ENCODE results near the gene CDC7. TPM values are rescaled to one million over a fixed set of nuclear protein-coding genes. Genes with fewer than 3 reads are reported as not detected.

CDC7 gene
- total RNA-seq, 4 donors from 2014 or later: 0.10 to 0.44 (median 0.20) TPM; not detected in 1

GRCh38 chr1:91546301-91546581, 45.6 kb downstream of the CDC7 start:
- Histone ChIP-seq H3K36me3 (no peaks in the 10 kb centered on the region), H3K9me3 (no peaks in the 10 kb centered on the region), H3K27ac (no peak overlapping the region), H3K27me3 (no peaks in the 10 kb centered on the region), H3K4me3 (no peak overlapping the region), H3K4me1 (no peaks in the 10 kb centered on the region)
- intact Hi-C loops (cut with DNase I; ENCODE audit: low total_unique reads): no loop called here
- no peak for TF ChIP-seq POLR2A (IDR thresholded peaks at IDR 0.05)
- DNase-seq (no peak), ATAC-seq (no peak)
- in situ Hi-C loops (cut with MboI; ENCODE audit: low sequenced_read_pairs in 4 of 4): no loop called here

- TF ChIP-seq POLR2A (IDR thresholded peaks at IDR 0.05): no peak
- TF ChIP-seq CTCF (IDR thresholded peaks at IDR 0.05 in 4 of 5, conservative IDR thresholded peaks at IDR 0.05 in 1 of 5): no peak
- no peaks in the 10 kb centered on the region for H3K4me1 ChIP-seq
- in situ Hi-C loops (cut with MboI; ENCODE audit: low sequenced_read_pairs in 4 of 4) (no loop called here), intact Hi-C loops (cut with DNase I; ENCODE audit: low total_unique reads) (no loop called here)
- H3K4me3 ChIP-seq: no peak overlapping the region
- ATAC-seq (no peak), DNase-seq (no peak)
- no peaks in the 10 kb centered on the region for H3K9me3 ChIP-seq
- H3K27ac ChIP-seq: no peak overlapping the region
- H3K27me3 ChIP-seq: no peaks in the 10 kb centered on the region
- H3K36me3 ChIP-seq: no peaks in the 10 kb centered on the region
Measured at GRCh38 chr1:91546876-91547275, 46.2 kb downstream of the CDC7 start.

- H3K27ac ChIP-seq: no peak overlapping the region
- no peaks in the 10 kb centered on the region for H3K27me3 ChIP-seq
- H3K4me3 ChIP-seq: no peak overlapping the region
- intact Hi-C loops (cut with DNase I; ENCODE audit: low total_unique reads) (no loop called here), in situ Hi-C loops (cut with MboI; ENCODE audit: low sequenced_read_pairs in 4 of 4) (no loop called here)
- H3K4me1 ChIP-seq: peaks cover 0 to 7% of the 10 kb centered on the region in 2 donors
- DNase-seq (no peak), ATAC-seq (no peak)
- no peaks in the 10 kb centered on the region for H3K9me3 ChIP-seq
- H3K36me3 ChIP-seq: no peaks in the 10 kb centered on the region
- TF ChIP-seq POLR2A (IDR thresholded peaks at IDR 0.05): no peak
- TF ChIP-seq CTCF (IDR thresholded peaks at IDR 0.05 in 4 of 5, conservative IDR thresholded peaks at IDR 0.05 in 1 of 5): no peak
Measured at GRCh38 chr1:91548376-91549040, 47.9 kb downstream of the CDC7 start.

GRCh38 chr1:91549041-91549735, 48.5 kb downstream of the CDC7 start:
- no peak for TF ChIP-seq CTCF (IDR thresholded peaks at IDR 0.05 in 4 of 5, conservative IDR thresholded peaks at IDR 0.05 in 1 of 5)
- TF ChIP-seq POLR2A (IDR thresholded peaks at IDR 0.05): no peak
- H3K36me3 ChIP-seq: no peaks in the 10 kb centered on the region
- H3K4me1 ChIP-seq: peaks cover 0 to 7% of the 10 kb centered on the region in 2 donors
- DNase-seq (no peak), ATAC-seq (no peak)
- no peaks in the 10 kb centered on the region for H3K27me3 ChIP-seq
- in situ Hi-C loops (cut with MboI; ENCODE audit: low sequenced_read_pairs in 4 of 4) (no loop called here), intact Hi-C loops (cut with DNase I; ENCODE audit: low total_unique reads) (no loop called here)
- H3K27ac ChIP-seq: no peak overlapping the region
- H3K9me3 ChIP-seq: no peaks in the 10 kb centered on the region
- no peak overlapping the region for H3K4me3 ChIP-seq

GRCh38 chr1:91550961-91551360, 50.3 kb downstream of the CDC7 start:
- H3K27me3 ChIP-seq: no peaks in the 10 kb centered on the region
- H3K36me3 ChIP-seq: no peaks in the 10 kb centered on the region
- no peak for DNase-seq
- H3K9me3 ChIP-seq: no peaks in the 10 kb centered on the region
- H3K27ac ChIP-seq: no peak overlapping the region
- ATAC-seq: no peak
- in situ Hi-C loops (cut with MboI; ENCODE audit: low sequenced_read_pairs in 4 of 4) (no loop called here), intact Hi-C loops (cut with DNase I; ENCODE audit: low total_unique reads) (no loop called here)
- H3K4me1 ChIP-seq: peaks cover 0 to 7% of the 10 kb centered on the region in 2 donors
- no peak overlapping the region for H3K4me3 ChIP-seq
- TF ChIP-seq POLR2A (IDR thresholded peaks at IDR 0.05): no peak
- TF ChIP-seq CTCF (IDR thresholded peaks at IDR 0.05 in 4 of 5, conservative IDR thresholded peaks at IDR 0.05 in 1 of 5): no peak

Measured in gastrocnemius medialis (tissue), 4 donors.